NCI-H1092 treated with DMSO at 0.1 percent for 48 hours (cell line): ENCODE measurements around the gene BICC1.

Experiments used
- DNase-seq: peaks from one replicate; lab custom pipeline; 2025; lab: John Stamatoyannopoulos, UW

The BICC1 gene

DNA sequence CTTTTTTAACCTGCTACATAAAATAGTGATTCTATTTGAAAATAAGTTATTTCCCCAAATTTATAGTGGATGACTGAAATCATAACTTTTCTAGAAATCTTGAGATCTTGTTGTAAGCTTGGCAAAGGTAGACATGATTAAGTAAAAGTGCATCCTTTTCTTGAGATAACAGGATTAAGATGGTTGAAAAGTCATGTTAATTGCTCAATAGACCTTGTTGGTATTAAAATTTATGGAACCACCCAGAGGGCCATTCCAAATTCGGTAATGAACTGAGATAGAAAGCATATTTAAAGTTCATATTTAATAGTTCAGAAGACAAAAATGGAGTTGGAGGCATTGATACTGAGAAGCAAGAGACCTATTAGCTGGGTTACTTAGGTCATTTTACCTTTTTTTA lies 139.1 kb downstream of the BICC1 start:
- DNase-seq: no peak

DNA sequence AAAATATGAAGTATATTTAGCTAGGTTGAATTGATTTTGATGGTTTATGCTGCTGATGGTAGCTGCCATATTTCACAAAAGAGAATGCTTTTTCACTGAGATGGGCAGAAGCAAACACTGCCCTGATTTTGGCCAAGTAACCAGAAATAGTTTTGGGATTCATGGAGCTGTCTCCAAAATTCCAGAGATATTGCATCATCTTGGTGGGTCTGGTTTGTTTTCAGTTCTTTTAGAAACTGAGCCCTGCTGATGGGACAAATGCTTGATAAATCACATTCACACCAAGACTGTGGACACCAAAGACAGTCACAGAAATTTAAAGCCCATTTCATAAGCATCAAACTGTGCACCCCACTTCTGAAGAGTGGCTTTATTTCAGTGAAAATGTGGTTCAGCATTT lies 140.5 kb downstream of the BICC1 start:
- no peak for DNase-seq

DNA sequence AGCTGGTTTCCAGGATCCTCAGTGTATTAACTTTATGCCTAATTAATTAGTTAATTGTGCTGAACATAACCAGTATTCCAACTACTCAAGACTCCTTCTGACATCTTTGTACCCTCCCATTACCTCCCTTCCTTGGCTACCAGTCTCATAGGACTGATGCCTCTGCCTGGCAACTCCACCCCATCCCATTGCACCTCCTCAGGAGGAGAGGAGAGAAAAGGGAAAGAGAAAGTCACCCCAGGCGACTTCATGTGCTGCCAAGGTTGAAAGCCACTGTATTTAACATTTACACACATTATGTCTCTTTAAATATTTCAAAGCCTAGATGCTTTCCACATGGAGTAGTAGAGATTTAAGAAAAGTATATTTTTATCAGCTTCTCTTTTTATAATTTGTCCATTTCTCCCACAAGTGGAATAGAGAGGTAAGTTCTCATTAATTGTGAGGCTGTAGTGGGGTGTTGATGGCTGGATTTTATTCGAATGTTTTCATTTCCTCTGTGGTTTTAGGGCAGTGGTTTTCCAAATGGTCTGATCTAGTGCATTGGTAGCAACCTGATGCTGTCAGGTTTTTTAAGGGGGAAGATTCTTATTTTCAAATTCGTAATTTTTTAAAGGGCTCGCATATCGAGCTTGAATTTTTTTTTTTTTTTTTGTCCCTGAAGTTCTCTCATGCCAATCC lies 148.0 kb downstream of the BICC1 start:
- DNase-seq: no peak

- DNase-seq: no peak
Measured at GRCh38 chr10:58661336-58661735, 148.7 kb downstream of the BICC1 start.

- DNase-seq: no peak
Measured at GRCh38 chr10:58661902-58662301, 149.2 kb downstream of the BICC1 start.

DNA sequence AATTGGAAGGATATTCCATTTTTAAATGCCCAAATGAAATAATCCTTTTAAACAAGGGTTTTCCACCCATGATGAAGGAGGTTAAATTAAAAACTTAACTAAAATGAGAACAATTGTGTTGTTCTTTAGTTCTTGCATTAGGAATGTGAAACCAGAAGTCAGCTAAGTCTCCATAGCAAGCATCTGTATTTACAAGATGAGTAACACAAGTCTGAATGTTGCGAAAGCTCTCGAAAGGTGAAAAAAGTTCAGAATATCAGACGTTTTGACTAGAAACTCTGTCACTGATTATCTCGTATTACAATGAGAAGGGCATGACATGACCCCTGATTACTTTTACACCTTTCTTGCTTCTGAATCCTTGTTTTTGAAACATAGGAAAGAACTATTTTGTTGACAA lies 149.6 kb downstream of the BICC1 start:
- DNase-seq: no peak

DNA sequence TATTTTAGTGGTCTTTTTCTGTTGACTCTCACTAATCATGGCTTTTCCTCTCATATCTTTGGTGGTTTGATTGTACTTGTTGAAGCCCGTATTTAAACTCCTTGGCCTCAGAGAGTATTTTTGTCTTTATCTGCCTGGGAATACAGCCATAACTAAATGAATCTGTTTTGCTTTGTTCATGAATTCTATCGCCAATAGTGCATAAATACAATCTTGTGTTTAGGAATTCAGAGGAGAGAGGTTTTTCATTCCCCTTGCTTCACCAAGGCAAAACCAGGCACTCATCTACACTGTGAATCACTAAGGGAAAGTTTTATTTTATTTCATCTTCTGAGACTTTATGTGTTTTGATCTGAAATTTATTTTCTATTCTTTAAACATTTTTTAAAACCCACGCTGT lies 152.7 kb downstream of the BICC1 start:
- no peak for DNase-seq

GRCh38 chr10:58666024-58666423 lies 153.4 kb downstream of the BICC1 start:
- DNase-seq: no peak

DNA sequence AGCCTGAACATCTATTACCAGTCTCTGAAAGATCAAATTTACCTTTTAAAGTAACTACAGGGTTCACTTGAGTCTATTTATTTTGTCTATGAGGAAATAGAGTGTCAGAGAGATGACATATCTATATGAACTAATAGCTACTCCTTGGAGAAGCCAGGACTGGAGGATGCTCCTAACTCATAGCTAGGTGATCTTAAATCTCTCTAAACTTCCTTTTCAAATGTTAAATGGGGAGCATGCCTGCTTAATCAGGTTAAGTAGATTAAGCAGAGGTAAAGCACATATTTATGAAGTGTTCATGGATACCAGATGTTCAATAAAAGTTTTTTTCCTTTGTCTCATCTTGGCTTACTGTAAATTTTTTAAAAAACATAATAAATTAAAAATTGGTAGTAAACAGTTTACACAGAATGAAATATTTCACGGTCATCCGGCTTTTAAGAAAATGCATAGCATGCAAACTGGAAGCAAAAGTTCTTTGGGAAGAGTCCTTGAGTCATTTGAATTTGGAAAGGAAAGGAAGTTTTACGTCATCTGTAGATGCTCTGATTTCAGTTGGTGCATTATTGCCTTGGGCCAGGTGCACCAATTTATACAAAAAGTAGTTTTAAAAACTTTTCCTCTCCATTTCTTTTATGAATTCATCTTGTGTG lies 155.1 kb downstream of the BICC1 start:
- DNase-seq: no peak

DNA sequence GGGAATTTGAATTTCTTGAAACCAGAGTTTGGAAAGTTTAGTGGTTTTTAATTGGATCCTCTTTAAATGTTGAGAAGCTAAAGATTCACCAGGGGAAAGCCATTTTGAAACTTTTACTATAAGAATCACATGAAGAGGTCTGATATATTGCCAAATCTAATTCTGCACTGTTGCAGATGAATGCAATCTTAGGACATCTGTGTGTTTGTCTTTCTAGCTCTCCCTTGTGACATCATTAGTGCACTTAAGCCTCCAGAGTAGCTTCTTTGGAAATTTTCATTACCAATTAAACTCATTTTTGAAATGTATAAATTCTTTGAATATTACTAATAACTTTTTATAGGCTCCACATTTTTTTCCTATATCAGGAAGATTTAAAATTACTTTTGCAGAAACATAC lies 160.2 kb downstream of the BICC1 start:
- DNase-seq: no peak

GRCh38 chr10:58674251-58674650 lies 161.6 kb downstream of the BICC1 start:
- no peak for DNase-seq

DNA sequence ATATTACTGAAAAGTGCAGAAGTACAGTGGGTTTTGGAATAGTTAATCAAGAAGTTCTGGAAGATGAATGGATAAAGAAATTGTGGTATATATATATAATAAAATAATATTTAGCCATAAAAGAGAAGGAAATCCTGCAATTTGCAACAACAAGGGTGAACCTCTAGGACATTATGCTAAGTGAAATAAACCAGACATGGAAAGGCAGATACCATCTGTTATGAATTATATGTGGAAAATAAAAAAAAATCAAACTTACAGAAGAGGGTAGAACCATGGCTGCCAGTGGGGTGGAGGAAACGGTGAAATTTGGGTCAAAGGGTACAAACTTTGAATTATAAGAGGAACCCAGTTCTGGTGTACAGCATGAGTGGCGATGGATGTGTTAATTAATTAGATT lies 162.6 kb downstream of the BICC1 start:
- no peak for DNase-seq

DNA sequence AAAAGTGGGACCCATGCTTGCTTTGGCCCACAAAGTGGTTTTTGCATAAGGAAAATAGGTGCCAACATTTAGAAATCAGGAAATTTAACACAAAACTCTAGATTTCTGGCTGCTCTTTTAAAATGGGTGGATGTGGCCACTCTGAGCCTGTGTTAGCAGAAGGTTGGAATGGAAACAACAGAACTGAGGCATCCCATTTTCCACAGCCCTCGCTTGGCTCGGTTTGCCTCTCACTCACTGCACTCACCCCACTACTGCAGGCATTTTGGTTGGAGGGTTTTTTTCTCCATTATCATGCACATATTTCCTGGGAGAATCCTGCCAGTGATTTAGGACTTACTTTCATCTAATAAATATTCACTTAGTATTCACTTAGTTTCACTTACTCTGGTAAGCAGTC lies 178.9 kb downstream of the BICC1 start:
- no peak for DNase-seq

DNA sequence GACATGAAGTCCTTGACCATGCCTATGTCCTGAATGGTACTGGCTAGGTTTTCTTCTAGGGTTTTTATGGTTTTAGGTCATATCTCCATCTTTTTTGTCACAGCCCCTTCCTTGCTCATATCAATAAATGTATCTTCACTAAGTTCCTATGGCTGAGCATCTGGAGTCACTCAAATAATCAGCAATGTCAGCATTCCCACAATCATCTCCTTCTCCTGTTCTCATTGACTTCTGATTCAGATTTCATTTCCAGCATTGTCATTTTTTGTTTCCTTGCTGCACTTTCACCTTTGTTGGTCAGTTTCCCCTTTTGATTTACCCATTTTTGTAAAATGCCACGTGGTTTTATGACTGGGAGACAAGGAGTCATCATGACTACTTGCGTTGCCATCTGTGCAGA lies 181.2 kb downstream of the BICC1 start:
- DNase-seq: no peak

DNA sequence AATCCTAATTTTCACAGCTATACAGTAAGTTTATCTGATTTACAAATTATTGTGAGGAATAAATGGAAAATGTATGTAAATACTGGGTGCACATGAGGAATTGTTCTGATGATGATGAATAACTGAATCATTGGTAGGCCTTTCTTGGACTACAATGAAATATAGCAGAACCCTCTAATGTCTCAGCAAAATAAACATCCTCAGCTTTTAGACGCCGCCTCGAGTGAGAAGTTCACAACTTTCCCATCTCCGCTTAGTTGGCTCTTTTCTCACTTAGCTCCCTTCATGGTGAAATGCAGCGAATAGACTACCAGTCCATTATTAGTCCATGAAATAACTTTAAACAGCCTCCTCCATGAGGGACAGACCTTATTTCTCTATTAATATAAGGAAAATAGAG lies 182.3 kb downstream of the BICC1 start:
- no peak for DNase-seq

DNA sequence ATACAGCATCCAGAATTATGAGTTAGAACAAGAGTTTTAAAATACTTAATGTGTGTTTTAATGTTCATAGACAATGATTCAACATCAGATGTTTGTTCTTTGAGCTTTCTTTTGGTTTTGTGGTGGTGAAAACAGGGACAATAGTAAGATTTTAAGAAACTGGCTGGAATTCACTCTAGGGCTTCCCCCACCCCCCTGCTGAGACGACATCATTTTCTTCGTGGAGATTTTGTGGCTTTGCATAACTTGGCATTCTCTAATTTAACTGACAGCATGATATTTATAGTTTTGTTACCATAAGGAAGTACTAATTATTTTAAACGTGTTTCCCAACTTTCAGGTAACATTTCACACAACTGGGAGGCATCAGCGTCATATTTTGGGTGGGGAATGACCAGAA lies 184.1 kb downstream of the BICC1 start:
- no peak for DNase-seq

GRCh38 chr10:58697691-58698090 lies 185.0 kb downstream of the BICC1 start:
- no peak for DNase-seq

DNA sequence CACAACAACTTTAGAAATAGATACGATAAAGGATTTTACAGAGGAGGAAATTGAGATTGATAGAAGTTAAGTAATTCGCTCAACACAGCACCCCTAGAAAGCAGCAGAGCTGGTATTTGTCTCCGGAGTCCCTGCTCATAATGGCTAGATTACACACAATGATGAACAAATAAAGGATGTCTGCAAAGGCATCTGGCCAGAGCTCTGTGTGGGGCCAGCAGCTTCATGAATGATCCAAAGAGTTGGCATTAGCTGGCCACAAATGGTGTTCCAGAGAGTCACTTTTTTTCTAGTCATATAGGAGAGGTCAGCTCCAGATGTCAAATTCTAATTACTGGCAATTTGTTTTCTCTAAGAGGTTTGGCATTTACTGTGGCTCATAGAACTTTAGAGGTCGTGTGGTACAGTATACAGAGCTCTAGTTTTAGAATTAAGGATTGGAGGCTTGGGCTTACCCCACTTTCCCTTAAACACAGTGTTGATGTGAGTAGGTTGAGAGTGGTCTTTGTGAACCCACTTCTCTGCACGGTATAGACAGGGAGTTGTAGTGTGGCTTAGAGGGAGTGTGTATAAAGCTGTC lies 186.2 kb downstream of the BICC1 start:
- no peak for DNase-seq

GRCh38 chr10:58700591-58700990 lies 187.9 kb downstream of the BICC1 start:
- no peak for DNase-seq

GRCh38 chr10:58701405-58702135 lies 188.9 kb downstream of the BICC1 start:
- no peak for DNase-seq

- DNase-seq: no peak
Measured at GRCh38 chr10:58704226-58704625, 191.6 kb downstream of the BICC1 start.

DNA sequence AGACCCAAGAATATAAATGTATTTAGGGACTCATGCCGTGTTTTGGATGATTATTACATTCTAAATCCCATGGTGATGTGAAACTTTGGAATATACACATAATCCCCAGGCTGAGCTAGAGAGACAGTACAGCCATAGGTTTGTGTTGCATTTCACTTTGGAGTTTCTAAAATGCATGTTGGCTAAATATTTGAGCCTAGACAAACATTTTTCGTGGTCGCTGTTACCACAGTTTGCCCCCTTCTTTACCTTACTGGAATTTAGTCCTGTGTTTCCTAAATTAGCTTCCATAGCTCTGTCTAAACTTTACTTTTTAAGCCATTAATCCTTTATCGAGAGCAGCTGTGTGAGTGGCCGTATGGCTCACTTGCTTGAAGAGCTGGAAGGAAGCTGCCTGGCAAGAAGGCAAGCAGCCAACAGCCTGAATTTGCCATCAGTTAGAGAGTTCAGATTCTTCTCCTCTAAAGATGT lies 192.0 kb downstream of the BICC1 start:
- DNase-seq: no peak

DNA sequence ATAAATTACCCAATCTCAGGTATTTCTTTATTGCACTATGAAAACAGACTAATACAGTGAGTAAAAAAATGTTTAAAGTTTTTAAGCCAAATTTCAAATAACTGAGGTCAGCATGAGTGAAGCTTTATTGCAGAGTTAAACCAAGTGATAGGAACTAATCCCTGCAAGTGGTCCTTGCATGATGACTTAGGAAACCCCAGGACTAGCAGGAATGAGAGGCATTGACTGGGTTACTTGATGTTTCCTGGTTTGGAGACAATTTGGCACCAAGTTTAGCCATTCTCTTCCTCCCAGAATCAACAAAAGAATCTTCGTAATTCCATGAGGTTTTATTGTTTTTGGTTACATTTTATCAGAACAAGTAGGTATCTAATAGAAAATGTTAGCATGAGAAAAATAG lies 194.2 kb downstream of the BICC1 start:
- no peak for DNase-seq
